Lower lobe of right lung (tissue), 2 donors: ENCODE results near the gene DENND1B. TPM values are rescaled to one million over a fixed set of nuclear protein-coding genes. Genes with fewer than 3 reads are reported as not detected.

Experiments used
- ATAC-seq, 2 donors: fragments of 200-7000 bp; cut with Tn5 transposase; one replicate each; pipeline ENCODE4 v1.9.1; 2020 to 2022; ENCODE audit warnings: mild to moderate bottlenecking in 2 of 2, moderate library complexity in 2 of 2
- DNase-seq: peaks from one replicate; pipeline ENCODE4 v3.0.0-alpha.2; 2020
- H3K27ac ChIP-seq: fragments of 200-600 bp; one replicate; pipeline ENCODE4 v1.8.0; 2022
- H3K27me3 ChIP-seq: fragments of 200-600 bp; one replicate; pipeline ENCODE4 v1.8.0; 2022; ENCODE audit warnings: low read depth
- H3K36me3 ChIP-seq: fragments of 200-600 bp; one replicate; pipeline ENCODE4 v1.8.0; 2022; ENCODE audit warnings: mild to moderate bottlenecking
- H3K4me1 ChIP-seq: fragments of 200-600 bp; one replicate; pipeline ENCODE4 v1.8.0; 2022
- H3K4me3 ChIP-seq: fragments of 200-600 bp; one replicate; pipeline ENCODE4 v1.8.0; 2022; ENCODE audit warnings: mild to moderate bottlenecking
- H3K9me3 ChIP-seq: fragments of 200-600 bp; one replicate; pipeline ENCODE4 v1.8.0; 2022
- intact Hi-C: fragments of 100-400 bp; cut with DNase I; formaldehyde crosslinking; loops from one replicate; pipeline ENCODE4 v1.11.0; 2022
- total RNA-seq: library from RNA; stranded (reverse); fragmentation: NEBNext Ultra II Directional; extraction: Animal tissue kit (Norgen Biotek cat#: 25700); gene quantifications from one replicate; pipeline ENCODE4 v1.2.1, GENCODE V29; 2021
- TF ChIP-seq, protein P1 (sequence below): fragments of 200-600 bp; IDR thresholded peaks from one replicate; pipeline ENCODE4 v1.8.0; 2022; ENCODE audit warnings: antibody characterized with exemption, mild to moderate bottlenecking
- donor health status: DM: no; HTN: yes; CAD: no; lungs with severe emphysema.

Gene DENND1B
- total RNA-seq, 1 donor from 2014 or later = 25.6 TPM

DNA sequence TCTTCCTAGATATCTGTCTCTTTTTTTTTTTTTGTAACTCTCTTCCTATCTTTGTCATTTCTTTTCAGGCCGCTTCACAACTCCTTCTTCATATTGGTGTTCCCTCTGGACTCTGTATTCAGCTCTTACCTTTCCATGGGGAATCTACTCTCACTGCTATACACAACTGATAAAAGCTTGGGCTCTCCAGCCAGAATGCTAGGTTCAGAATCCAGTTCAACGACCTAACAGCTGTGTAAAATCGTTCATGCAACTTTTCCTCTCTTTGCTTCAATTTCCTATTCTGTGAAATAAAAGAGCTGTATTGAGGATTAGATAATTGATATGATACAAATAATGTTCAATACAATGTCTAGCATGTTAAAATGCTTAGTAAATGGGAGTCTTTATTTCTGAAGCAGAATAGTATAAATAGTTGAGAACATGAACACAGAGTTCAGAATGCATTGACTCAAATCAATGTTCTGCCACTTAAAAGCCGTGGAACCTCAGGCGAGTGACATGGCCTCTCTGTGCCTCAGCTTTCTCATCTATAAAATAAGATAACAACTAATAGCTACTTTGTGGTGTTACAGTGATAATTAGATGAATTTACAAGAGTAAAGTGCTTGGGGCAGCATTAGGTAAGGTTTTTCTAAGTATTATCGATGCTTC, 88.5 kb downstream of the DENND1B start:
- Histone ChIP-seq H3K27me3 (no peaks in the 10 kb centered on the region), H3K27ac (no peak overlapping the region), H3K36me3 (no peaks in the 10 kb centered on the region), H3K4me1 (peaks cover 5% of the 10 kb centered on the region), H3K9me3 (peaks cover 7% of the 10 kb centered on the region), H3K4me3 (no peak overlapping the region)
- no peak for ATAC-seq
- intact Hi-C loops = no loop called here
- DNase-seq = no peak
- TF ChIP-seq, protein P1, sequence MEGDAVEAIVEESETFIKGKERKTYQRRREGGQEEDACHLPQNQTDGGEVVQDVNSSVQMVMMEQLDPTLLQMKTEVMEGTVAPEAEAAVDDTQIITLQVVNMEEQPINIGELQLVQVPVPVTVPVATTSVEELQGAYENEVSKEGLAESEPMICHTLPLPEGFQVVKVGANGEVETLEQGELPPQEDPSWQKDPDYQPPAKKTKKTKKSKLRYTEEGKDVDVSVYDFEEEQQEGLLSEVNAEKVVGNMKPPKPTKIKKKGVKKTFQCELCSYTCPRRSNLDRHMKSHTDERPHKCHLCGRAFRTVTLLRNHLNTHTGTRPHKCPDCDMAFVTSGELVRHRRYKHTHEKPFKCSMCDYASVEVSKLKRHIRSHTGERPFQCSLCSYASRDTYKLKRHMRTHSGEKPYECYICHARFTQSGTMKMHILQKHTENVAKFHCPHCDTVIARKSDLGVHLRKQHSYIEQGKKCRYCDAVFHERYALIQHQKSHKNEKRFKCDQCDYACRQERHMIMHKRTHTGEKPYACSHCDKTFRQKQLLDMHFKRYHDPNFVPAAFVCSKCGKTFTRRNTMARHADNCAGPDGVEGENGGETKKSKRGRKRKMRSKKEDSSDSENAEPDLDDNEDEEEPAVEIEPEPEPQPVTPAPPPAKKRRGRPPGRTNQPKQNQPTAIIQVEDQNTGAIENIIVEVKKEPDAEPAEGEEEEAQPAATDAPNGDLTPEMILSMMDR = no peak

DNA sequence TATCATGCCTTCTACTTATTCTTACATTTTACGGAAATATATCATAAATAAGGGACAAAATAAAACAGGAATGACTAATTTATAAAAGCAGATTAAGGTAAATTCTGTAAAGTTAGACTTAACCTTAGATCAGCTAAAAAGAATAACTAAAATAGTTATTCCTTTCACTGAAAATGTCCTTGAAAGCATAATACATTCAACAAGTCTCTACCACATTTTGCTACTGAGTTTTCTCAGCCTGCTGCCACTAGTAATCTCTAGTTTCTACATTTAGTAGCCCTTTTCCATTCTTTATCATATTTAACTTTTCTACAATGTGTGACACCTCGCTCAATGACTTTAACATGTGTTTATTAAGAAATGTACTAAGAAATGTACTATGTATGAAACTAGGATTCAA, 89.0 kb downstream of the DENND1B start:
- Histone ChIP-seq H3K4me3 (no peak overlapping the region), H3K27me3 (no peaks in the 10 kb centered on the region), H3K27ac (no peak overlapping the region), H3K4me1 (peaks cover 5% of the 10 kb centered on the region), H3K36me3 (no peaks in the 10 kb centered on the region), H3K9me3 (peaks cover 7% of the 10 kb centered on the region)
- ATAC-seq (no peak), DNase-seq (no peak)
- TF ChIP-seq, protein P1 = no peak
- intact Hi-C loops = no loop called here

DNA sequence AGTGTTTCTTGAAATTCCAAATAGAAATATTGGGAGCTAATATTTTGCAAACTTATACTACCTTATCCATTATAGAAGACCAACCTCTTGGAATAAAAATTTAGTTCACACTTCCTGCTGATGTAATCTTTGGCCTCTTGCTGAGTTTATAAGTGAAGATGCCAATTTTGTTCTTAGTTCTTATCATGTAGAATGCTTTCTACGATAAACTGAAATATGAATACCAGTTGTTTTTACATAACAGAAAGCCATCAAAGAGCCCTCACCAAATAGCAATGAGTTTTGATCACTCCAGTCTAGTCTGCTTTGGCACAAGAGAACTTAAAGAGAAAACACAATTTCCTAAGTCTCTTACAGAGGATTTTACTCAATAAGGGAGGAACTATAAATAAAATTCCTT, 89.5 kb downstream of the DENND1B start:
- DNase-seq = no peak
- H3K36me3 ChIP-seq = no peaks in the 10 kb centered on the region
- intact Hi-C loops = no loop called here
- TF ChIP-seq, protein P1 = no peak
- no peak overlapping the region for H3K4me3 ChIP-seq
- no peaks in the 10 kb centered on the region for H3K27me3 ChIP-seq
- H3K27ac ChIP-seq = no peak overlapping the region
- peaks cover 5% of the 10 kb centered on the region for H3K4me1 ChIP-seq
- ATAC-seq = no peak
- H3K9me3 ChIP-seq = peaks cover 7% of the 10 kb centered on the region

DNA sequence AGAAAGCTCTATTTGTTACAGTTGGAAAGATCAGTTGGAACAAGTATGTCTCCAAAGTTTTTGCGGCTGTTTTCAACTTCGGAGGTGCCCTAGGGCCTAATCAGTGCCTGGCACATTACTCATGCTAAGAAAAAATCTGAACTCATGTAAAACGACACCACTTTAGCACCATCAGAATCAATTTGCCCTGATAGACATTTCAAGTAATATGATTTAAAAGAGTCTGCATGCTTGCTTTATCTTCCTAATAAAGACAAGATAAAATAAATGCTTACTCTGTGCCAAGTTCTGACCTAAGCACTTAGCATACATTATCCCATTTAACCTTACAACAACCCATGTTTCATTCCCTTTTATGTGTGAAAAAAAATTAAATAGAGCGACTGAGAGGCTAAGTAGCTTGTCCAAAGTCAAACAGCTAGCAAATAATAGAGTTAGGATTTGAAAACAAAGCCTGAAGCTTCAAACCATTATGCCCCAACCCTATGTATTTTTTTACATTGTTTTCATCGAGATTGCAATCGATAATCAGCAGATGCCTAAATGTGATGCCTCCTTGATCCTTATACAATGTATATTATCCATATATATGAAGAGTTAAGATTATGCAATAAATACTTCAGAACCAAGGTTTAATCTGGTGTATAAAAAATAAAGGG, 91.3 kb downstream of the DENND1B start:
- peaks cover 7% of the 10 kb centered on the region for H3K9me3 ChIP-seq
- H3K36me3 ChIP-seq = no peaks in the 10 kb centered on the region
- no peak overlapping the region for H3K27ac ChIP-seq
- intact Hi-C loops = no loop called here
- TF ChIP-seq, protein P1 = no peak
- no peaks in the 10 kb centered on the region for H3K27me3 ChIP-seq
- DNase-seq = no peak
- peaks cover 5% of the 10 kb centered on the region for H3K4me1 ChIP-seq
- no peak overlapping the region for H3K4me3 ChIP-seq
- ATAC-seq = no peak

DNA sequence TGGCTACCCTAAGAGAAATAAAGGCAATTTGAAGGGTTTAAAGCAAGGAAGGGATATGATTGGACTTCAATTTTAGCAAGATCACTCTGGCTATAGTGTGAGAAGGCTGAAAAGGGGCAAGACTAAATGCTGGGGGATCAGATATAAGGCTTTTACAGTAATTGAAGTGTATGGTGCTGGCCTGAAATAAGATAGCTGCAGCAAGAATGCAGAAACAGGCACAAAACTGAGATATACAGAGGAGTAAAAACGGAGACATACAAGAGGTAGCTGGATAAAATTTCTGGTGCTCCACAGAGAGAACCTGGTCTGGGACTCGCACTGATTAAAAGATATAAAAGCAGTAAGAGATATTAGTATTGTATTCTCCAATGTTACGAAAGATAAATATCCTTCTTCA, 92.0 kb downstream of the DENND1B start:
- Histone ChIP-seq H3K27ac (no peak overlapping the region), H3K9me3 (peaks cover 3% of the 10 kb centered on the region), H3K4me1 (peaks cover 5% of the 10 kb centered on the region), H3K27me3 (no peaks in the 10 kb centered on the region), H3K36me3 (no peaks in the 10 kb centered on the region), H3K4me3 (no peak overlapping the region)
- ATAC-seq (no peak), DNase-seq (no peak)
- intact Hi-C loops = no loop called here
- TF ChIP-seq, protein P1 = no peak
